Gastroesophageal sphincter (tissue), 4 donors: Measurements from ENCODE around the gene SLC12A8. TPM values are rescaled to one million over a fixed set of nuclear protein-coding genes. Genes with fewer than 3 reads are reported as not detected.

Experiments used
- ATAC-seq: fragments of 150-250 bp; one replicate; pipeline ENCODE4 v1.9.1; 2016; ENCODE audit warnings: mild to moderate bottlenecking, moderate library complexity
- H3K27ac ChIP-seq, 4 donors: fragments of 200-600 bp; sonication (generic) in 3 of 4; 1 replicate in 3 of 4; 2 replicates in 1 of 4; pipeline ENCODE4 v1.5.1; 2016 to 2019
- H3K27me3 ChIP-seq: fragments of 200-600 bp; sonication (generic); one replicate; pipeline ENCODE4 v1.5.1; 2019
- H3K36me3 ChIP-seq, 2 donors: fragments of 200-600 bp; sonication (generic); one replicate each; pipeline ENCODE4 v1.5.1; 2019; ENCODE audit warnings: control low read depth in 1 of 2
- H3K4me1 ChIP-seq, 3 donors: fragments of 200-600 bp; sonication (generic); 1 replicate in 2 of 3; 2 replicates in 1 of 3; pipeline ENCODE4 v1.5.1; 2016 to 2019; ENCODE audit warnings: control low read depth in 2 of 3
- H3K4me3 ChIP-seq, 2 donors: fragments of 200-600 bp; sonication (generic); one replicate each; pipeline ENCODE4 v1.5.1; 2019; ENCODE audit warnings: mild to moderate bottlenecking in 1 of 2, moderate library complexity in 1 of 2
- H3K9me3 ChIP-seq, 3 donors: fragments of 200-600 bp; sonication (generic); one replicate each; pipeline ENCODE4 v1.5.1; 2017 to 2019; ENCODE audit warnings: control low read depth in 2 of 3
- CTCF ChIP-seq, 4 experiments: fragments of 200-600 bp in 2 of 4; fragments of 450-650 bp in 2 of 4; sonication (generic) in 1 of 4; IDR thresholded peaks; one replicate each; pipeline ENCODE4 v1.5.1; 2017 to 2019; ENCODE audit warnings: antibody characterized with exemption in 4 of 4, mild to moderate bottlenecking in 2 of 4, moderate library complexity in 2 of 4
- EP300 ChIP-seq: sonication (generic); formaldehyde crosslinking; IDR thresholded peaks from one replicate; pipeline ENCODE4 v1.6.1; 2017; ENCODE audit warnings: antibody characterized with exemption, mild to moderate bottlenecking
- POLR2A ChIP-seq, 2 donors: fragments of 450-650 bp; IDR thresholded peaks; one replicate each; pipeline ENCODE4 v1.6.1; 2017; ENCODE audit warnings: antibody characterized with exemption in 2 of 2, mild to moderate bottlenecking in 2 of 2, moderate library complexity in 1 of 2
- POLR2AphosphoS5 ChIP-seq: sonication (generic); formaldehyde crosslinking; IDR thresholded peaks from one replicate; pipeline ENCODE4 v1.6.1; 2017; ENCODE audit warnings: antibody characterized with exemption
- WGBS, 2 donors: methylation state at CpG; one replicate each; pipeline ENCODE4 v1.1.5; 2018; ENCODE audit warnings: low coverage in 1 of 2; 5-methylcytosine and 5-hydroxymethylcytosine counted together
- total RNA-seq, 4 donors: library from RNA; depleted of rRNA; stranded (reverse); fragments of >200 nt; gene quantifications; one replicate each; pipeline ENCODE4 v1.1.0, GENCODE V29; 2016

The SLC12A8 gene
- total RNA-seq, 4 donors from 2014 or later, result 0.13 to 2.3 (median 0.54) TPM; not detected in 1

GRCh38 chr3:125161607-125162219, 50.8 kb downstream of the SLC12A8 start:
- no peaks in the 10 kb centered on the region for H3K27me3 ChIP-seq
- H3K36me3 ChIP-seq, result no peaks in the 10 kb centered on the region
- H3K4me1 ChIP-seq, result peaks cover 0 to 18% (median 0%) of the 10 kb centered on the region in 3 donors
- ATAC-seq, result peak; percentile 46
- no peaks in the 10 kb centered on the region for H3K9me3 ChIP-seq
- no peak overlapping the region for H3K27ac ChIP-seq
- H3K4me3 ChIP-seq, result no peak overlapping the region
- 58 to 71% methylated on average over 6 to 7 of the region's 12 CpGs for WGBS, 2 donors
- no peak for TF ChIP-seq POLR2A (IDR thresholded peaks at IDR 0.05)
- TF ChIP-seq POLR2AphosphoS5, result no peak
- no peak for TF ChIP-seq CTCF (IDR thresholded peaks at IDR 0.05)
- no peak for TF ChIP-seq EP300

- H3K9me3 ChIP-seq, result no peaks in the 10 kb centered on the region
- no peak for ATAC-seq
- no peaks in the 10 kb centered on the region for H3K27me3 ChIP-seq
- peaks cover 0 to 18% (median 0%) of the 10 kb centered on the region in 3 donors for H3K4me1 ChIP-seq
- WGBS, 2 donors, result 67% methylated on average over 4 of the region's 9 CpGs; no CpG with 5 or more reads in 1 of the 2 donors
- H3K27ac ChIP-seq, result no peak overlapping the region
- H3K36me3 ChIP-seq, result no peaks in the 10 kb centered on the region
- H3K4me3 ChIP-seq, result no peak overlapping the region
- TF ChIP-seq EP300 (no peak), POLR2A (IDR thresholded peaks at IDR 0.05) (no peak), POLR2AphosphoS5 (no peak), CTCF (IDR thresholded peaks at IDR 0.05) (no peak)
These were observed 51.8 kb downstream of the SLC12A8 start for GRCh38 chr3:125160606-125161371.

GRCh38 chr3:125157183-125157582, 55.4 kb downstream of the SLC12A8 start:
- 70 to 76% methylated on average over 3 of the region's 3 CpGs for WGBS, 2 donors
- Histone ChIP-seq H3K36me3 (no peaks in the 10 kb centered on the region), H3K9me3 (no peaks in the 10 kb centered on the region), H3K4me3 (no peak overlapping the region), H3K4me1 (peaks cover 0 to 17% (median 0%) of the 10 kb centered on the region in 3 donors), H3K27ac (no peak overlapping the region), H3K27me3 (no peaks in the 10 kb centered on the region)
- ATAC-seq, result no peak
- TF ChIP-seq EP300 (no peak), POLR2AphosphoS5 (no peak), CTCF (IDR thresholded peaks at IDR 0.05) (no peak), POLR2A (IDR thresholded peaks at IDR 0.05) (no peak)

GRCh38 chr3:125156456-125156855, 56.1 kb downstream of the SLC12A8 start:
- H3K4me3 ChIP-seq, result no peak overlapping the region
- peaks cover 0 to 9% (median 0%) of the 10 kb centered on the region in 3 donors for H3K4me1 ChIP-seq
- TF ChIP-seq POLR2A (IDR thresholded peaks at IDR 0.05) (no peak), EP300 (no peak), CTCF (IDR thresholded peaks at IDR 0.05) (no peak), POLR2AphosphoS5 (no peak)
- 63 to 74% methylated on average over 7 of the region's 7 CpGs for WGBS, 2 donors
- no peak for ATAC-seq
- no peaks in the 10 kb centered on the region for H3K27me3 ChIP-seq
- no peaks in the 10 kb centered on the region for H3K36me3 ChIP-seq
- H3K27ac ChIP-seq, result peak overlapping the region in 1 of 4 donors; percentile 28
- H3K9me3 ChIP-seq, result no peaks in the 10 kb centered on the region
